GM12801 (cell line): Measurements from ENCODE around the gene HSD17B10.

Source experiments
- CTCF ChIP-seq: IDR thresholded peaks from one replicate; pipeline ENCODE4 v1.5.1; 2011; ENCODE audit warnings: control low read depth; ENCODE audit not compliant: insufficient read length; ENCODE audit errors: extremely low read depth

Gene HSD17B10

GRCh38 chrX:53471346-53471745 lies 37.2 kb upstream of the HSD17B10 start:
- TF ChIP-seq CTCF, result no peak

- TF ChIP-seq CTCF, result no peak
Measured at GRCh38 chrX:53458082-53458481, 23.9 kb upstream of the HSD17B10 start.

GRCh38 chrX:53456254-53456653 lies 22.1 kb upstream of the HSD17B10 start:
- no peak for TF ChIP-seq CTCF

- no peak for TF ChIP-seq CTCF
Measured at GRCh38 chrX:53452812-53453211, 18.6 kb upstream of the HSD17B10 start.

- TF ChIP-seq CTCF, result no peak
Measured at GRCh38 chrX:53449632-53450031, 15.5 kb upstream of the HSD17B10 start.

- TF ChIP-seq CTCF, result no peak
Measured at GRCh38 chrX:53447441-53447840, 13.3 kb upstream of the HSD17B10 start.

GRCh38 chrX:53445977-53446376 lies 11.8 kb upstream of the HSD17B10 start:
- no peak for TF ChIP-seq CTCF

GRCh38 chrX:53442322-53442631 lies 8.1 kb upstream of the HSD17B10 start:
- no peak for TF ChIP-seq CTCF
